ENCODE data around the gene OSMR. TPM values are rescaled to one million over a fixed set of nuclear protein-coding genes. Genes with fewer than 3 reads are reported as not detected.

OSMR gene
- total and polyA plus RNA-seq, 9 of the 15 experiments (the other 6 are each of a cell fraction or from before 2014, with no cell fraction given): 0.18 to 1.7 (median 0.94) TPM

GRCh38 chr5:38807570-38808483 is 38.0 kb upstream of the OSMR start (continued):
- TF ChIP-seq CTBP1 (IDR thresholded peaks at IDR 0.05; ENCODE audit: borderline replicate concordance) (peak; percentile 52; the same call in 1 of the 2 replicates), C11orf30 (IDR thresholded peaks at IDR 0.05; ENCODE audit: low read depth) (no peak), NCOA1 (IDR thresholded peaks at IDR 0.05; ENCODE audit: low read depth) (peak; percentile 85), ZFP30 (CRISPR knock-in tag; IDR thresholded peaks at IDR 0.05; ENCODE audit: borderline replicate concordance) (no peak), ZNF3 (CRISPR knock-in tag; IDR thresholded peaks at IDR 0.05) (no peak), TSC22D4 (tag; IDR thresholded peaks at IDR 0.05) (no peak), TFAM (CRISPR knock-in tag; conservative IDR thresholded peaks at IDR 0.05) (no peak), ZNF165 (CRISPR knock-in tag; IDR thresholded peaks at IDR 0.05; ENCODE audit: borderline replicate concordance) (no peak), PTTG1 (tag; IDR thresholded peaks at IDR 0.05; ENCODE audit: low read depth) (no peak), ATF7 (IDR thresholded peaks at IDR 0.05) (peak; percentile 80), SMAD2 (IDR thresholded peaks at IDR 0.05; ENCODE audit: low read depth, low read length) (no peak), ELF2 (CRISPR knock-in tag; IDR thresholded peaks at IDR 0.05) (no peak), BCL6 (CRISPR knock-in tag; IDR thresholded peaks at IDR 0.05) (no peak), THRAP3 (IDR thresholded peaks at IDR 0.05; ENCODE audit: borderline replicate concordance) (no peak), NR4A1 (CRISPR knock-in tag; IDR thresholded peaks at IDR 0.05) (no peak), NR4A1 (tag; IDR thresholded peaks at IDR 0.05) (no peak), ZBTB17 (CRISPR knock-in tag; IDR thresholded peaks at IDR 0.05) (no peak), STAT5B (CRISPR knock-in tag; IDR thresholded peaks at IDR 0.05) (no peak), TAF9B (IDR thresholded peaks at IDR 0.05; ENCODE audit: partially characterized antibody) (peak; percentile 33), ZNF76 (CRISPR knock-in tag; IDR thresholded peaks at IDR 0.05; ENCODE audit: borderline replicate concordance) (no peak), PURB (CRISPR knock-in tag; IDR thresholded peaks at IDR 0.05; ENCODE audit: low read depth) (no peak), EP300 (IDR thresholded peaks at IDR 0.05; ENCODE audit: low read length) (peak; percentile 91), ZNF431 (CRISPR knock-in tag; IDR thresholded peaks at IDR 0.05) (no peak), ETV1 (tag; conservative IDR thresholded peaks at IDR 0.05; ENCODE audit: low read depth) (peak; percentile 56), TCF3 (CRISPR knock-in tag; IDR thresholded peaks at IDR 0.05) (peak; percentile 69), ZKSCAN8 (CRISPR knock-in tag; IDR thresholded peaks at IDR 0.05) (no peak), NR2C2 (CRISPR knock-in tag; IDR thresholded peaks at IDR 0.05) (no peak), NR2C2 (tag; IDR thresholded peaks at IDR 0.05) (peak; percentile 56; the same call in 1 of the 2 replicates)
- TF ChIP-seq, protein P1, sequence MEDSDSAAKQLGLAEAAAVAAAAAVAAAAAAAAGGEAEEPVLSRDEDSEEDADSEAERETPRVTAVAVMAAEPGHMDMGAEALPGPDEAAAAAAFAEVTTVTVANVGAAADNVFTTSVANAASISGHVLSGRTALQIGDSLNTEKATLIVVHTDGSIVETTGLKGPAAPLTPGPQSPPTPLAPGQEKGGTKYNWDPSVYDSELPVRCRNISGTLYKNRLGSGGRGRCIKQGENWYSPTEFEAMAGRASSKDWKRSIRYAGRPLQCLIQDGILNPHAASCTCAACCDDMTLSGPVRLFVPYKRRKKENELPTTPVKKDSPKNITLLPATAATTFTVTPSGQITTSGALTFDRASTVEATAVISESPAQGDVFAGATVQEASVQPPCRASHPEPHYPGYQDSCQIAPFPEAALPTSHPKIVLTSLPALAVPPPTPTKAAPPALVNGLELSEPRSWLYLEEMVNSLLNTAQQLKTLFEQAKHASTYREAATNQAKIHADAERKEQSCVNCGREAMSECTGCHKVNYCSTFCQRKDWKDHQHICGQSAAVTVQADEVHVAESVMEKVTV (CRISPR knock-in tag; IDR thresholded peaks at IDR 0.05): no peak
- TF ChIP-seq, protein P2, sequence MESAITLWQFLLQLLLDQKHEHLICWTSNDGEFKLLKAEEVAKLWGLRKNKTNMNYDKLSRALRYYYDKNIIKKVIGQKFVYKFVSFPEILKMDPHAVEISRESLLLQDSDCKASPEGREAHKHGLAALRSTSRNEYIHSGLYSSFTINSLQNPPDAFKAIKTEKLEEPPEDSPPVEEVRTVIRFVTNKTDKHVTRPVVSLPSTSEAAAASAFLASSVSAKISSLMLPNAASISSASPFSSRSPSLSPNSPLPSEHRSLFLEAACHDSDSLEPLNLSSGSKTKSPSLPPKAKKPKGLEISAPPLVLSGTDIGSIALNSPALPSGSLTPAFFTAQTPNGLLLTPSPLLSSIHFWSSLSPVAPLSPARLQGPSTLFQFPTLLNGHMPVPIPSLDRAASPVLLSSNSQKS (CRISPR knock-in tag; IDR thresholded peaks at IDR 0.05): no peak
